HG03342 (cell line): Measurements from ENCODE around the gene CNTD1.

ENCODE experiments used
- ATAC-seq: cut with Tn5 transposase; IDR thresholded peaks from one replicate; pipeline ENCODE4 v1.9.1; 2021; ENCODE audit warnings: mild to moderate bottlenecking, moderate library complexity; ENCODE audit not compliant: unreplicated experiment

Gene CNTD1

DNA sequence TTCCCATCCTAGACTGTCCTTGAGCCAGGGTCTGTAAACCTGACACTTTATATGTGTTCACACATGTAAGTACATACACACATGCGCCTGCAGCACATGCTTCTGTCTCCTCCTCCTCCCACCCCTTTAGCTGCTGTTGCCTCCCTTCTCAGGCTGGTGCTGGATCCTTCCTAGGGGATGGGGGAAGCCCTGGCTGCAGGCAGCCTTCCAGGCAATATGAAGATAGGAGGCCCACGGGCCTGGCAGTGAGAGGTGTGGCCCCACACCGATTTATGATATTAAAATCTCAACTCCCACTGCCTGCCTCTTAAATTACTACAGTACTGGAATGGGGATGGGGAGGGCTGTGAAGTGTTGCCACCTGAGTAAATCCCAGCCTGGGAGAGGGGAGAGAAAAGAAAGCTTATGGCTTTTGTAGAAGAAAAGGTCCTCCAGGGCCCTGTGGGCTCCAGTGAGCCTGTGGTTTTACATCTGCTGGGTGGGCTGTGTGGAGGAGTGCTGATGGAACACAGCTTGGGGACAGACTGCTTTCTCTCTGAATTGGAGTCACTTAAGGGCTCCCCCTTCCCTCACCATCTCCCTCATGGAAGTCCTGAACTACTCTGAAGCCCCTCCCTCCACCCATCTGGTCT is 19.2 kb upstream of the CNTD1 start:
- ATAC-seq, result no peak

DNA sequence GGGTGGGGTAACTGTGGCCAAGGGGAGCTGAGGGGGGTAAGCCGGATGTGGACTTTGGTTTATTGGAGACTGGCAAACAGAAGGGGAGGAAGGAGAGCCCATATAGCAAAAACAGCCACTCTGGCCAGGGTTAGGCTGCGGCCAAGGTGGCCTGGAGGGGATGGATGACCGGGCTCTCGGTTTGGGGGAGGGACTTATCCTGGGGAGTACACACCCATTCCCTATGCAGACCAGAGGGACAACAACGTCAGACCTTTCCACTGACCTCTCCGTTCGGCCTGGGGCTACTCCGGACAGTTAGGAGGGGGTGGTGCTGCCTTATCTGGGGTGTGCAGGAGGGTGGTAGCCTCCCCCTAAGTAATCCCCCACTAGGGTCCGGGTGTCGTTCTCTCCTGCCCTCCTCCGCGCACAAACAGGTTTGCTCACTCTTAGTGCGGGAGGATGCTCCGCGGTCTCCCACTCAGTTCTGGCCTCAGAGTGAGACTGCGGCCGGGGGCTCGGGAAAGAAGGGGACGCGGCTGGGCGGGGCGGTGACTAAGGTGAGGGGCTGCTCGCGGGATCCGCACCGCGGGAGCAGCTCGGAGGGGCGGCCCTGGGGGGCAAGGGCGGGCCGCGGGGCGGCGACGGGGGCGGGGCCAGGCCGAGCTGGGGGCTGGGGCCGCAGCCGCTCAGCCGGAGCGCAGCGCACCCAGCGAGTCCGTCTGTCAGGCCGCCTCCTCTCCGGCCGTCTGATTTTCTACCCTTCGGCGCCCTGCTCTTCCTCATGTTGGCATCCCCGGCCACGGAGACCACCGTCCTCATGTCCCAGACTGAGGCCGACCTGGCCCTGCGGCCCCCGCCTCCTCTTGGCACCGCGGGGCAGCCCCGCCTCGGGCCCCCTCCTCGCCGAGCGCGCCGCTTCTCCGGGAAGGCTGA is 18.5 kb upstream of the CNTD1 start, which contains the start of gene WNK4:
TSS of gene WNK4 (plus strand) at position 675 of the 915 bp plus-strand sequence. CDS start at position 764, 89 bp downstream.
- no peak for ATAC-seq

- ATAC-seq, result no peak
Observed at GRCh38 chr17:42780851-42781638, 17.6 kb upstream of the CNTD1 start.

DNA sequence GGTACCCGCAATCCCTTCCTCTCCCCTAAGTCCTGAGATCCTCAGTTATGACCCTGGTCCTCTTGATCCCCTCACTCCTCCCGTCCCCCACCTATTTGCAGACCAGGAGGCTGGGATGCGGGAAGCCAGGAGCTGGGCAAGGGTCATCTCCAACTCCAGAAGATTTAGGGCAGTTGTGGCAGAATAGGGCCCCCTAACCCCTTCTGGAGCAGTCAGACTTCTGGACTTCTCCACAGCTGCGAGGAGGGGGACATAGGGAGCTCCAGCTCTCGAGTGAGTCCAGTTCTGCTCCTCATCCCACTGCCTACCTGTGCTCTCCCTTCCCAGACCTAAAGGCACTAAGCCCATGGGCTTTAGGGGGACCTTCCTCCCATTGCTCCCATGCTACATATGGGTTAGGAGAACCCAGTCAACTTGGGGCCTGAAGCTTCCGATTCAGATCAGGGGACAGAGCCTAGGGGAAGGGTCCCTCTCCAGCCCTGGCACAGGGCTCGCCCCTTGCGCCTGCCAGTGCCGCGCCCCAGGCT is 17.0 kb upstream of the CNTD1 start:
- ATAC-seq, result no peak

DNA sequence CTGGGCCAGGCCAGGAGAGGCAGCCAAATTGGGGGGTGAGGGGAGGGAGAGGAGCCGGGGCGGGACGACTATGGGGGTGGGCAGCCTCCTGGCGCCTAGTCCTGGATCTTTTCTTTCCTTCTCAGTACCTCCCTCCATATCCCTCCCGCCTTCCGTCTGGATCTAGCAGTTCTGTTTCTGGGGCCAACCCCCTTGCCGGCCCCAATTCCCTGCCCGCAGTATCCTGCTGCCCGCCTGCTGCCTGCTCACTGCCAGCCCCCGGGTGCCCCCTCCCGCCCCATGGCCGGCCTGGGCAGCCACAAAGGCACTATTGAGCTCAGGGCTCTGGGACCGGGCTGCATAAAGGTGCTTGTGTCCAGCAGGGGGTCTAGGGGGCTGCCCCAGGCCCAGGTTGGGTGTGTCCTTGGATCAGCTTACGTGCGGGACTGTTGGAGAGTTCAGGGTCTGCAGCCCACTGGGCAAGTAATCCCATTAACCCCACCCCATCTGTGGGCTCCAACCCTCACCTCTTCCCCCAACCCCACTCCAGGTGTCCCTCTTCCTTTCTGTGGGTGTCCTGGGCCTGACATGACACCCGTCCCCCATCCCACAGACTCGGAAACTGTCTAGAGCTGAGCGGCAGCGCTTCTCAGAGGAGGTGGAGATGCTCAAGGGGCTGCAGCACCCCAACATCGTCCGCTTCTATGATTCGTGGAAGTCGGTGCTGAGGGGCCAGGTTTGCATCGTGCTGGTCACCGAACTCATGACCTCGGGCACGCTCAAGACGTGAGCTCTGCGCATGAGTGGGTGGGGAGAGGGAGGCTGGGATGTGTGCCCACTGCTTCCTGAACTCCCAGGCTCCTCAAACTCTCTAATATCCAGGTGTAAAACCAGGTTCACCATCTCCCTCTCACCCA is 16.2 kb upstream of the CNTD1 start:
- no peak for ATAC-seq

GRCh38 chr17:42783062-42783790 is 15.4 kb upstream of the CNTD1 start:
- no peak for ATAC-seq

DNA sequence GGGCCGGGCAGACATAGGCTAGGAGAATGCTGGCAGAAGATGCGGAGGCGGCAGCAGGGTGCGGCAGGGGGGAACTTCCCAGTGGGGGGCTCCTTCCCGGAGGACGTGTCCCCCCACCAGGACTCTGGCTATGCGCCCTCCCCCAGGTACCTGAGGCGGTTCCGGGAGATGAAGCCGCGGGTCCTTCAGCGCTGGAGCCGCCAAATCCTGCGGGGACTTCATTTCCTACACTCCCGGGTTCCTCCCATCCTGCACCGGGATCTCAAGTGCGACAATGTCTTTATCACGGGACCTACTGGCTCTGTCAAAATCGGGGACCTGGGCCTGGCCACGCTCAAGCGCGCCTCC is 14.9 kb upstream of the CNTD1 start:
- no peak for ATAC-seq

DNA sequence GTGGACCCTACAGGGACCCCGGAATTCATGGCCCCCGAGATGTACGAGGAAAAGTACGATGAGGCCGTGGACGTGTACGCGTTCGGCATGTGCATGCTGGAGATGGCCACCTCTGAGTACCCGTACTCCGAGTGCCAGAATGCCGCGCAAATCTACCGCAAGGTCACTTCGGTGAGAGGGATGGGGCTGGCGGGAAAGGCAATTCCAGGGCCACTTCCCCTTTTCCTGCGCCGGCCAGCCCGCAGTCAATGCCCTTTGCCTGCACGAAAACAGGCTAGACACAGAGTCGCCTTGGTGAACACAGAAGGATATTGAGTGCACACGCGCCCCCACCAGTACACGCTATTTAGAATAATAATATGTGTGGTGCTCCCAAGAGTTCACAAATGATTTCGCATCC is 14.3 kb upstream of the CNTD1 start:
- ATAC-seq, result no peak

DNA sequence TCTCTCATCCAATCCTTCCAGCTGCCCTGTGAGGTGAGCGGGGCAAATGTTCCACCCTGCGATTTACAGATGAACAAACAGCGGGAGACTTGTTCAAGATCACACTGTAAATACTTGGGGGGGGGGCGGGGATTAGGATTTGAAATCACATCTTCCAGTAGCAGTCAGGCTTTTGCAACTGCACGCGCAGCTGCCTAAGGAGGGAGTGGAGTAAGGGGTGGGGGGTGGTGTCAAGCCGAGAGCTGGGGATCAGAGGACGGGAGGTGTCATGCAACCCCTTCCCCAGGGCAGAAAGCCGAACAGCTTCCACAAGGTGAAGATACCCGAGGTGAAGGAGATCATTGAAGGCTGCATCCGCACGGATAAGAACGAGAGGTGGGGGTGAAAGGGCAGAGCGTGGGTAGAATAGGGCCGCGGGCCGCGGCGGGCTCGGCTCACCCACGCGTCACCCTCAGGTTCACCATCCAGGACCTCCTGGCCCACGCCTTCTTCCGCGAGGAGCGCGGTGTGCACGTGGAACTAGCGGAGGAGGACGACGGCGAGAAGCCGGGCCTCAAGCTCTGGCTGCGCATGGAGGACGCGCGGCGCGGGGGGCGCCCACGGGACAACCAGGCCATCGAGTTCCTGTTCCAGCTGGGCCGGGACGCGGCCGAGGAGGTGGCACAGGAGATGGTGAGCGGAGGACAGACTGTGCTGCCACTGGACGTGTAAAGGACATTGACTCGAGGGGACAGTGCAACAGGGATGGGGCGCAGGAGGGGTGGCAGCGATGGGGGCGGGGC is 13.7 kb upstream of the CNTD1 start:
- ATAC-seq, result no peak

GRCh38 chr17:42787266-42787665 is 11.4 kb upstream of the CNTD1 start:
- no peak for ATAC-seq

- no peak for ATAC-seq
Observed at GRCh38 chr17:42791948-42792347, 6.7 kb upstream of the CNTD1 start.

DNA sequence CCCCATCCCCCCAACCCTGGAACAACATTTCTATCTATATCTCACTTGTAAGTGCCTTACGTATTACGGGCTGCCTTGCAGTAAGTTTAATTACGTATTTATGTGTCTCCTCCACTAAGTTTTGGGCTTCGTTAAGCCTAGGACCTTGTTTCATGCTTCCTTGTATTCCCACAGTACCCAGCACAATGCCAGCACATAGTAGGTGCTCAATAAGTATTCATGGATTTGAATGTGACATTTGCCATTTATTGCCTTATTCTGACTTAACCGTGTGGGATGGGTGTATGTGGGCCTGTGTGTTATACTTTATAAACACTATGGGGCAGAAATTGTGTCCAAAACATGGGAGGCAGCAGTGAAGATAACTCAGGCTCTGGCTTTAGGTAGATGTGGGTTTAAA is 6.1 kb upstream of the CNTD1 start:
- ATAC-seq, result no peak

GRCh38 chr17:42795061-42795460 is 3.6 kb upstream of the CNTD1 start:
- no peak for ATAC-seq

DNA sequence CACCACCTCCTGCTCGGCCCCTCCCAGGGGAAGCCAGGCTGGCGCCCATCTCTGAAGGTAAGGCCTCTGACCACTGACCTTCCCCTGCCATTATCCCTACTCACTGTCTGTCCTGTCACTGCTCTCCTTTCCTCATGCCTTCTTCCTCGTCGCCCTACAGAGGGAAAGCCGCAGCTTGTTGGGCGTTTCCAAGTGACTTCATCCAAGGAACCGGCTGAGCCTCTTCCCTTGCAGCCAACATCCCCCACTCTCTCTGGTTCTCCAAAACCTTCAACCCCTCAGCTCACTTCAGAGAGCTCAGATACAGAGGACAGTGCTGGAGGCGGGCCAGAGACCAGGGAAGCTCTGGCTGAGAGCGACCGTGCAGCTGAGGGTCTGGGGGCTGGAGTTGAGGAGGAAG is 3.2 kb upstream of the CNTD1 start:
- no peak for ATAC-seq

- no peak for ATAC-seq
Observed at GRCh38 chr17:42796066-42796758, 2.4 kb upstream of the CNTD1 start.

DNA sequence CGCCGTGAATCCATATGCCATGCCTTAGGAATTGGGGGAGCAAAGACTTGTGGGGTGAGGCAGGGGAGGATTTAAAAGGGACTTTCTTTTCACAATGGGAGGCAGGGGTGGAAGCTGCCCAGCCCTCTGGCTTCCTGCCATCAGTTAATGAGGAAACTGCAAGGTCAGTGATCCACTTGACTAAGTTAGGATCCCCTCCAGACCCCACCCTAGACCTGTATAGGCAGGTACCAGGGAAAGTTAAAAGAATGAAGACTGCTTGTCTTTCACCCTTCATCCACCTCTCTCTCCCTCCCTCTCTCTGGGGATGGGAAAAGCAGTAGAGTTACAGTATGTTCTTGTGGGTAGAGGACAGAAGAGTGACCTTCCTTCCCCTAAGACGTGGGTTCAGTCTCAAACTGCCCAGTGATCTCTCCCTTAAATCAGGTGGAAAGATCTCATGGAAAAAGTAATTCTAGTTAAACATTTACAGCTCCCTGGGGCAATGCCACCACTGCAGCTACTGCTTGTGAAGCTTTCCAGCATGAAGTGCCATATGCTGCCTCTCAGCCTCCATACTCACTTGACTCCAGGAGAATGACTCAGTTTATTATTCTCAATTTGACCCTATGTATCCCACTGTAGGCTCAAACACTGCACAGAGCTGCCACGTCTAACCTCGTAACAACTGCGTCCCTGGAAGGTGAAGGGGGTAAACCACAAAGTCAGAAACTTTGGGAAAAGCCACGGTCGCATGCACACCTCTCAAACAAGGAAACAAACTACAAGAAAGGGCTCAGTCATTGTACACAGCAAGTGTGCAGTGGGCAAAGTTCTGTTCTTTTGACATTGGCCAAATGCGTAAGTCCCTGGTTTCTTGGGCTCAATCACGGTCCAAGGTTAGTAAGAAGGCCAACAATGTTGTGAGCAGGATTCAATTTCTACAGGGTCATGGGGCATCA is 1.3 kb upstream of the CNTD1 start:
- no peak for ATAC-seq

GRCh38 chr17:42798011-42798382 is 664 bp upstream of the CNTD1 start:
- no peak for ATAC-seq
